Ovary (tissue), 3 donors: ENCODE measurements around the gene LMOD2.

Source experiments
- EP300 ChIP-seq: sonication (generic); formaldehyde crosslinking; IDR thresholded peaks from one replicate; pipeline ENCODE4 v1.6.1; 2017; ENCODE audit warnings: antibody characterized with exemption
- POLR2A ChIP-seq: fragments of 450-650 bp; IDR thresholded peaks from one replicate; pipeline ENCODE4 v1.6.1; 2017; ENCODE audit warnings: antibody characterized with exemption, mild to moderate bottlenecking, moderate library complexity
- TF ChIP-seq, protein P1 (sequence below), 3 donors: fragments of 450-650 bp in 2 of 3; fragments of 200-600 bp in 1 of 3; IDR thresholded peaks; one replicate each; pipeline versions ENCODE4 v1.5.1 to v1.8.0; 2016 to 2022; ENCODE audit warnings: antibody characterized with exemption in 3 of 3, mild to moderate bottlenecking in 1 of 3
- donor health status: DM: no; HTN: no; CAD: no.

DNA sequence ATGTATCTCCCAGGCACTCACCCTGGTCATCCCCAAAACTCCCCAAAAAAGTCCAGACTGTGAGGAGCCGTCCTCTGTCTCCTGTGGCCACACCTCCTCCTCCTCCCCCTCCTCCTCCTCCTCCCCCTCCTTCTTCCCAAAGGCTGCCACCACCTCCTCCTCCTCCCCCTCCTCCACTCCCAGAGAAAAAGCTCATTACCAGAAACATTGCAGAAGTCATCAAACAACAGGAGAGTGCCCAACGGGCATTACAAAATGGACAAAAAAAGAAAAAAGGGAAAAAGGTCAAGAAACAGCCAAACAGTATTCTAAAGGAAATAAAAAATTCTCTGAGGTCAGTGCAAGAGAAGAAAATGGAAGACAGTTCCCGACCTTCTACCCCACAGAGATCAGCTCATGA is 7.1 kb downstream of the LMOD2 start:
- no peak for TF ChIP-seq POLR2A
- TF ChIP-seq, protein P1, sequence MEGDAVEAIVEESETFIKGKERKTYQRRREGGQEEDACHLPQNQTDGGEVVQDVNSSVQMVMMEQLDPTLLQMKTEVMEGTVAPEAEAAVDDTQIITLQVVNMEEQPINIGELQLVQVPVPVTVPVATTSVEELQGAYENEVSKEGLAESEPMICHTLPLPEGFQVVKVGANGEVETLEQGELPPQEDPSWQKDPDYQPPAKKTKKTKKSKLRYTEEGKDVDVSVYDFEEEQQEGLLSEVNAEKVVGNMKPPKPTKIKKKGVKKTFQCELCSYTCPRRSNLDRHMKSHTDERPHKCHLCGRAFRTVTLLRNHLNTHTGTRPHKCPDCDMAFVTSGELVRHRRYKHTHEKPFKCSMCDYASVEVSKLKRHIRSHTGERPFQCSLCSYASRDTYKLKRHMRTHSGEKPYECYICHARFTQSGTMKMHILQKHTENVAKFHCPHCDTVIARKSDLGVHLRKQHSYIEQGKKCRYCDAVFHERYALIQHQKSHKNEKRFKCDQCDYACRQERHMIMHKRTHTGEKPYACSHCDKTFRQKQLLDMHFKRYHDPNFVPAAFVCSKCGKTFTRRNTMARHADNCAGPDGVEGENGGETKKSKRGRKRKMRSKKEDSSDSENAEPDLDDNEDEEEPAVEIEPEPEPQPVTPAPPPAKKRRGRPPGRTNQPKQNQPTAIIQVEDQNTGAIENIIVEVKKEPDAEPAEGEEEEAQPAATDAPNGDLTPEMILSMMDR (IDR thresholded peaks at IDR 0.05): no peak
- TF ChIP-seq EP300: no peak
